ENCODE results near the gene HPCAL1. TPM values are rescaled to one million over a fixed set of nuclear protein-coding genes. Genes with fewer than 3 reads are reported as not detected.
A peak's percentile ranks its signal among the peaks of the same experiment; 100 is the strongest.

Gene HPCAL1
- total RNA-seq, 2 experiments from 2014 or later, result 109 to 114 TPM

GRCh38 chr2:10390369-10390801 is 87.7 kb downstream of the HPCAL1 start:
- DNase-seq (no peak), ATAC-seq (peak; percentile 55)
- intact Hi-C loops (cut with DNase I, micrococcal nuclease), result no loop called here
- Mint-ChIP-seq H3K36me3 (ENCODE audit: low read depth) (no peaks in the 10 kb centered on the region), H3K4me1 (peaks cover 66% of the 10 kb centered on the region), H3K27ac (no peak overlapping the region), H3K27me3 (no peaks in the 10 kb centered on the region), H3K4me3 (no peak overlapping the region), H3K9me3 (ENCODE audit: low read depth) (no peaks in the 10 kb centered on the region)
- CTCF ChIA-PET, result interaction anchor here (0.5 to 4.2 kb wide), 4 partner anchors 11 to 828 kb away, joined by 3 to 31 read pairs (median 3); no protein-coding TSS in a partner anchor
- POLR2A ChIA-PET, result no interaction called here

- peak overlapping the region; percentile 77 for H3K27ac Mint-ChIP-seq
- POLR2A ChIA-PET, result interaction anchor here (0.6 kb wide), 1 partner anchor 12 kb away, joined by 4 read pairs; no protein-coding TSS in a partner anchor
Measured at GRCh38 chr2:10392100-10392499, 89.4 kb downstream of the HPCAL1 start.

GRCh38 chr2:10392548-10392947 is 89.8 kb downstream of the HPCAL1 start:
- CTCF ChIA-PET, result interaction anchor here (4.2 kb wide), 1 partner anchor 16 kb away, joined by 31 read pairs; no protein-coding TSS in a partner anchor
- Mint-ChIP-seq H3K36me3 (ENCODE audit: low read depth) (peaks cover 2% of the 10 kb centered on the region), H3K9me3 (ENCODE audit: low read depth) (no peaks in the 10 kb centered on the region), H3K4me3 (no peak overlapping the region), H3K27ac (peak overlapping the region; percentile 77), H3K4me1 (peaks cover 51% of the 10 kb centered on the region), H3K27me3 (no peaks in the 10 kb centered on the region)
- intact Hi-C loops (cut with DNase I, micrococcal nuclease), result no loop called here
- no peak for ATAC-seq
- POLR2A ChIA-PET, result no interaction called here
- no peak for DNase-seq

More at GRCh38 chr2:10392100-10392499, 89.4 kb downstream of the HPCAL1 start:
- ATAC-seq (no peak), DNase-seq (no peak)
- Mint-ChIP-seq H3K4me3 (no peak overlapping the region), H3K9me3 (ENCODE audit: low read depth) (no peaks in the 10 kb centered on the region), H3K36me3 (ENCODE audit: low read depth) (no peaks in the 10 kb centered on the region), H3K4me1 (peaks cover 54% of the 10 kb centered on the region), H3K27me3 (no peaks in the 10 kb centered on the region)
- CTCF ChIA-PET, result interaction anchor here (1.1 to 4.2 kb wide), 2 partner anchors 10 to 16 kb away, joined by 4 to 31 read pairs; no protein-coding TSS in a partner anchor
- intact Hi-C loops (cut with DNase I, micrococcal nuclease), result no loop called here

GRCh38 chr2:10392951-10393639 is 90.4 kb downstream of the HPCAL1 start:
- peaks cover 50% of the 10 kb centered on the region for H3K4me1 Mint-ChIP-seq
- H3K36me3 Mint-ChIP-seq (ENCODE audit: low read depth), result peaks cover 8% of the 10 kb centered on the region
- H3K27me3 Mint-ChIP-seq, result no peaks in the 10 kb centered on the region
- H3K4me3 Mint-ChIP-seq, result no peak overlapping the region
- no peak for DNase-seq
- no peak for ATAC-seq
- no peaks in the 10 kb centered on the region for H3K9me3 Mint-ChIP-seq (ENCODE audit: low read depth)
- ChIA-PET POLR2A (no interaction called here), CTCF (interaction anchor here (0.9 to 4.2 kb wide), 2 partner anchors 15 to 92 kb away, joined by 5 to 31 read pairs; no protein-coding TSS in a partner anchor)
- intact Hi-C loops (cut with DNase I, micrococcal nuclease), result no loop called here
- H3K27ac Mint-ChIP-seq, result peak overlapping the region; percentile 51

- ChIA-PET POLR2A (no interaction called here), CTCF (interaction anchor here (0.9 to 4.2 kb wide), 2 partner anchors 15 to 92 kb away, joined by 5 to 31 read pairs; no protein-coding TSS in a partner anchor)
- Mint-ChIP-seq H3K27me3 (no peaks in the 10 kb centered on the region), H3K36me3 (ENCODE audit: low read depth) (peaks cover 10% of the 10 kb centered on the region), H3K27ac (peak overlapping the region; percentile 51), H3K4me3 (no peak overlapping the region), H3K9me3 (ENCODE audit: low read depth) (no peaks in the 10 kb centered on the region), H3K4me1 (peaks cover 49% of the 10 kb centered on the region)
- ATAC-seq (no peak), DNase-seq (no peak)
- intact Hi-C loops (cut with DNase I, micrococcal nuclease), result no loop called here
Measured at GRCh38 chr2:10393640-10393982, 90.9 kb downstream of the HPCAL1 start.

- intact Hi-C loops (cut with DNase I, micrococcal nuclease), result no loop called here
- ATAC-seq (no peak), DNase-seq (no peak)
- H3K36me3 Mint-ChIP-seq (ENCODE audit: low read depth), result peaks cover 28% of the 10 kb centered on the region
- peaks cover 47% of the 10 kb centered on the region for H3K4me1 Mint-ChIP-seq
- no peaks in the 10 kb centered on the region for H3K9me3 Mint-ChIP-seq (ENCODE audit: low read depth)
- CTCF ChIA-PET, result no interaction called here
- POLR2A ChIA-PET, result interaction anchor here (0.6 kb wide), 1 partner anchor 68 kb away, joined by 5 read pairs; no protein-coding TSS in a partner anchor
- H3K4me3 Mint-ChIP-seq, result no peak overlapping the region
- H3K27me3 Mint-ChIP-seq, result no peaks in the 10 kb centered on the region
- peak overlapping the region; percentile 37 for H3K27ac Mint-ChIP-seq
Measured at GRCh38 chr2:10395893-10396292, 93.2 kb downstream of the HPCAL1 start.

GRCh38 chr2:10396464-10396863 is 93.8 kb downstream of the HPCAL1 start:
- H3K27ac Mint-ChIP-seq, result peak overlapping the region; percentile 37
- H3K4me1 Mint-ChIP-seq, result peaks cover 50% of the 10 kb centered on the region
- DNase-seq (no peak), ATAC-seq (no peak)
- no peak overlapping the region for H3K4me3 Mint-ChIP-seq
- peaks cover 33% of the 10 kb centered on the region for H3K36me3 Mint-ChIP-seq (ENCODE audit: low read depth)
- POLR2A ChIA-PET, result no interaction called here
- H3K27me3 Mint-ChIP-seq, result no peaks in the 10 kb centered on the region
- intact Hi-C loops (cut with DNase I, micrococcal nuclease), result no loop called here
- H3K9me3 Mint-ChIP-seq (ENCODE audit: low read depth), result no peaks in the 10 kb centered on the region
- CTCF ChIA-PET, result no interaction called here

- Mint-ChIP-seq H3K4me3 (no peak overlapping the region), H3K27me3 (no peaks in the 10 kb centered on the region), H3K36me3 (ENCODE audit: low read depth) (peaks cover 34% of the 10 kb centered on the region), H3K9me3 (ENCODE audit: low read depth) (no peaks in the 10 kb centered on the region), H3K27ac (no peak overlapping the region), H3K4me1 (peaks cover 51% of the 10 kb centered on the region)
- ChIA-PET CTCF (interaction anchor here (0.7 kb wide), 1 partner anchor 325 kb away, joined by 3 read pairs; no protein-coding TSS in a partner anchor), POLR2A (no interaction called here)
- intact Hi-C loops (cut with DNase I, micrococcal nuclease), result no loop called here
- DNase-seq, result no peak
- no peak for ATAC-seq
Measured at GRCh38 chr2:10397297-10397875, 94.7 kb downstream of the HPCAL1 start.

- Mint-ChIP-seq H3K27me3 (no peaks in the 10 kb centered on the region), H3K27ac (peak overlapping the region; percentile 62), H3K4me3 (no peak overlapping the region), H3K9me3 (ENCODE audit: low read depth) (no peaks in the 10 kb centered on the region), H3K4me1 (peaks cover 51% of the 10 kb centered on the region), H3K36me3 (ENCODE audit: low read depth) (peaks cover 38% of the 10 kb centered on the region)
- no peak for DNase-seq
- CTCF ChIA-PET, result interaction anchor here (0.7 kb wide), 1 partner anchor 325 kb away, joined by 3 read pairs; no protein-coding TSS in a partner anchor
- POLR2A ChIA-PET, result no interaction called here
- intact Hi-C loops (cut with DNase I, micrococcal nuclease), result no loop called here
- no peak for ATAC-seq
Measured at GRCh38 chr2:10397878-10398277, 95.2 kb downstream of the HPCAL1 start.

- ChIA-PET POLR2A (no interaction called here), CTCF (no interaction called here)
- Mint-ChIP-seq H3K4me3 (no peak overlapping the region), H3K36me3 (ENCODE audit: low read depth) (peaks cover 38% of the 10 kb centered on the region), H3K9me3 (ENCODE audit: low read depth) (no peaks in the 10 kb centered on the region), H3K27me3 (no peaks in the 10 kb centered on the region), H3K4me1 (peaks cover 47% of the 10 kb centered on the region), H3K27ac (no peak overlapping the region)
- no peak for DNase-seq
- intact Hi-C loops (cut with DNase I, micrococcal nuclease), result no loop called here
- ATAC-seq, result no peak
Measured at GRCh38 chr2:10398496-10398895, 95.8 kb downstream of the HPCAL1 start.

- ChIA-PET POLR2A (no interaction called here), CTCF (no interaction called here)
- Mint-ChIP-seq H3K27ac (peak overlapping the region; percentile 86), H3K36me3 (ENCODE audit: low read depth) (peaks cover 38% of the 10 kb centered on the region), H3K27me3 (no peaks in the 10 kb centered on the region), H3K4me1 (peaks cover 48% of the 10 kb centered on the region), H3K4me3 (no peak overlapping the region), H3K9me3 (ENCODE audit: low read depth) (no peaks in the 10 kb centered on the region)
- intact Hi-C loops (cut with DNase I, micrococcal nuclease), result no loop called here
- ATAC-seq (no peak), DNase-seq (no peak)
Measured at GRCh38 chr2:10399358-10399757, 96.7 kb downstream of the HPCAL1 start.

GRCh38 chr2:10400002-10400401 is 97.3 kb downstream of the HPCAL1 start:
- CTCF ChIA-PET, result interaction anchor here (0.6 kb wide), 1 partner anchor 28 kb away, joined by 3 read pairs; no protein-coding TSS in a partner anchor
- no peak overlapping the region for H3K4me3 Mint-ChIP-seq
- H3K36me3 Mint-ChIP-seq (ENCODE audit: low read depth), result peaks cover 38% of the 10 kb centered on the region
- intact Hi-C loops (cut with DNase I, micrococcal nuclease), result no loop called here
- ATAC-seq (peak; percentile 4), DNase-seq (no peak)
- no peaks in the 10 kb centered on the region for H3K27me3 Mint-ChIP-seq
- H3K4me1 Mint-ChIP-seq, result peaks cover 46% of the 10 kb centered on the region
- peak overlapping the region; percentile 86 for H3K27ac Mint-ChIP-seq
- no peaks in the 10 kb centered on the region for H3K9me3 Mint-ChIP-seq (ENCODE audit: low read depth)
- POLR2A ChIA-PET, result no interaction called here
